CD8-positive, alpha-beta memory T cell (primary cell): ENCODE measurements around the gene CNOT11. TPM values are rescaled to one million over a fixed set of nuclear protein-coding genes. Genes with fewer than 3 reads are reported as not detected.

Experiments used
- CTCF ChIA-PET: fragments of 350-600 bp; sonication (Branson Sonifier 250); formaldehyde crosslinking; loops from one replicate; lab custom pipeline; 2021; ENCODE audit warnings: antibody characterized with exemption; lab: Charles Lee
- POLR2A ChIA-PET: fragments of 350-600 bp; sonication (Branson Sonifier 250); formaldehyde crosslinking; loops from one replicate; lab custom pipeline; 2021; ENCODE audit warnings: antibody characterized with exemption; lab: Charles Lee
- DNase-seq, 5 donors: peaks; one replicate each; pipeline versions ENCODE4 v3.0.0 to v3.0.0-alpha.2; 2020 to 2022; ENCODE audit warnings: mixed read lengths in 1 of 5
- H3K27ac ChIP-seq: one replicate; pipeline ENCODE4 v1.7.0; 2013; ENCODE audit warnings: low read depth, mild to moderate bottlenecking, low read length, moderate library complexity
- H3K27me3 ChIP-seq: 2 replicates; pipeline ENCODE4 v1.7.0; 2013; ENCODE audit warnings: low read length, mild to moderate bottlenecking; ENCODE audit not compliant: insufficient read depth, poor library complexity, severe bottlenecking
- H3K36me3 ChIP-seq: 2 replicates; pipeline ENCODE4 v1.7.0; 2013; ENCODE audit warnings: mild to moderate bottlenecking, low read length, moderate library complexity; ENCODE audit not compliant: insufficient read depth
- H3K4me1 ChIP-seq: 2 replicates; pipeline ENCODE4 v1.7.0; 2013; ENCODE audit warnings: mild to moderate bottlenecking, low read length, moderate library complexity; ENCODE audit not compliant: insufficient read depth
- H3K4me3 ChIP-seq: 2 replicates; pipeline ENCODE4 v1.7.0; 2013; ENCODE audit warnings: mild to moderate bottlenecking, low read length
- H3K9me3 ChIP-seq: 2 replicates; pipeline ENCODE4 v1.7.0; 2013; ENCODE audit warnings: mild to moderate bottlenecking, low read length
- H3K27ac Mint-ChIP-seq, 8 donors: one replicate each; pipeline ENCODE4 v1.8.0; 2020 to 2021; ENCODE audit warnings: mixed read lengths in 8 of 8, mild to moderate bottlenecking in 6 of 8, inconsistent platforms in 3 of 8, moderate library complexity in 3 of 8
- H3K27me3 Mint-ChIP-seq, 2 donors: one replicate each; pipeline ENCODE4 v1.8.0; 2020 to 2021; ENCODE audit warnings: mixed read lengths in 2 of 2, mild to moderate bottlenecking in 1 of 2, moderate library complexity in 1 of 2
- H3K36me3 Mint-ChIP-seq, 3 donors: one replicate each; pipeline ENCODE4 v1.8.0; 2020 to 2021; ENCODE audit warnings: mixed read lengths in 3 of 3, inconsistent platforms in 1 of 3, mild to moderate bottlenecking in 1 of 3
- H3K4me1 Mint-ChIP-seq, 3 donors: one replicate each; pipeline ENCODE4 v1.8.0; 2020 to 2021; ENCODE audit warnings: mixed read lengths in 3 of 3, inconsistent platforms in 1 of 3, mild to moderate bottlenecking in 1 of 3
- H3K4me3 Mint-ChIP-seq, 7 donors: one replicate each; pipeline ENCODE4 v1.8.0; 2020 to 2021; ENCODE audit warnings: mixed read lengths in 7 of 7, mild to moderate bottlenecking in 6 of 7, moderate library complexity in 4 of 7, inconsistent platforms in 2 of 7
- H3K9me3 Mint-ChIP-seq, 5 donors: one replicate each; pipeline ENCODE4 v1.8.0; 2020 to 2022; ENCODE audit warnings: mixed read lengths in 5 of 5, mild to moderate bottlenecking in 3 of 5, moderate library complexity in 2 of 5, inconsistent platforms in 1 of 5
- polyA plus RNA-seq: library from polyadenylated mRNA; unstranded; fragments of 300-500 nt; fragmentation: Illumina TruSeq; gene quantifications from one replicate; pipeline ENCODE4 v1.2.3, GENCODE V29; 2021
- total RNA-seq, 2 experiments: library from RNA; stranded (reverse); gene quantifications; one replicate each; pipeline ENCODE4 v1.2.3, GENCODE V29; 2021

Gene CNOT11
- total and polyA plus RNA-seq, 3 experiments from 2014 or later: 60.9 to 70.0 (median 67.4) TPM

GRCh38 chr2:101306410-101306809, 53.7 kb downstream of the CNOT11 start:
- H3K27ac ChIP-seq: peak overlapping the region; percentile 88
- H3K4me3 ChIP-seq: peak overlapping the region; percentile 85
- peaks cover 75% of the 10 kb centered on the region for H3K4me1 ChIP-seq
- no peaks in the 10 kb centered on the region for H3K36me3 ChIP-seq
- H3K36me3 Mint-ChIP-seq: peaks cover 6 to 59% (median 13%) of the 10 kb centered on the region in 3 donors
- H3K9me3 ChIP-seq: no peaks in the 10 kb centered on the region
- POLR2A ChIA-PET: interaction anchor here (1.3 to 1.6 kb wide), 3 partner anchors 22 to 53 kb away, joined by 3 to 17 read pairs (median 8); partner anchors contain the start of gene CNOT11
- H3K27me3 Mint-ChIP-seq: no peaks in the 10 kb centered on the region
- H3K9me3 Mint-ChIP-seq: peaks cover 0 to 1% (median 0%) of the 10 kb centered on the region in 5 donors
- CTCF ChIA-PET: interaction anchor here (1.1 to 2.6 kb wide), 3 partner anchors 24 to 54 kb away, joined by 3 to 8 read pairs (median 5); no protein-coding TSS in a partner anchor
- H3K27me3 ChIP-seq: no peaks in the 10 kb centered on the region
- H3K27ac Mint-ChIP-seq: peak overlapping the region; percentile 90 to 100 (median 99)
- peaks cover 70 to 84% (median 82%) of the 10 kb centered on the region in 3 donors for H3K4me1 Mint-ChIP-seq
- no peak for DNase-seq
- peak overlapping the region; percentile 91 to 99 (median 98) for H3K4me3 Mint-ChIP-seq

GRCh38 chr2:101307503-101307902, 54.8 kb downstream of the CNOT11 start:
- Mint-ChIP-seq H3K27me3 (no peaks in the 10 kb centered on the region), H3K9me3 (peaks cover 0 to under 1% (median 0%) of the 10 kb centered on the region in 5 donors), H3K4me3 (peak overlapping the region; percentile 91 to 99 (median 98)), H3K36me3 (peaks cover 6 to 49% (median 12%) of the 10 kb centered on the region in 3 donors), H3K27ac (peak overlapping the region; percentile 90 to 100 (median 99)), H3K4me1 (peaks cover 70 to 84% (median 82%) of the 10 kb centered on the region in 3 donors)
- Histone ChIP-seq H3K36me3 (no peaks in the 10 kb centered on the region), H3K4me1 (peaks cover 75% of the 10 kb centered on the region), H3K27me3 (no peaks in the 10 kb centered on the region), H3K9me3 (no peaks in the 10 kb centered on the region), H3K4me3 (peak overlapping the region; percentile 85), H3K27ac (peak overlapping the region; percentile 88)
- POLR2A ChIA-PET: interaction anchor here (1.3 to 1.4 kb wide), 3 partner anchors 21 to 55 kb away, joined by 3 to 8 read pairs (median 4); no protein-coding TSS in a partner anchor
- CTCF ChIA-PET: interaction anchor here (2.6 to 3.0 kb wide), 2 partner anchors 23 to 34 kb away, joined by 8 to 28 read pairs; no protein-coding TSS in a partner anchor
- no peak for DNase-seq

- no peaks in the 10 kb centered on the region for H3K27me3 Mint-ChIP-seq
- H3K27ac ChIP-seq: peak overlapping the region; percentile 88
- peak overlapping the region; percentile 91 to 99 (median 98) for H3K4me3 Mint-ChIP-seq
- H3K36me3 ChIP-seq: no peaks in the 10 kb centered on the region
- ChIA-PET CTCF (interaction anchor here (0.7 to 3.0 kb wide), 8 partner anchors 8 to 56 kb away, joined by 3 to 28 read pairs (median 4); no protein-coding TSS in a partner anchor), POLR2A (interaction anchor here (0.8 to 2.6 kb wide), 5 partner anchors 21 to 728 kb away, joined by 3 to 32 read pairs (median 5); partner anchors contain the start of gene CNOT11)
- no peaks in the 10 kb centered on the region for H3K27me3 ChIP-seq
- H3K4me1 Mint-ChIP-seq: peaks cover 70 to 84% (median 82%) of the 10 kb centered on the region in 3 donors
- peaks cover 6 to 46% (median 11%) of the 10 kb centered on the region in 3 donors for H3K36me3 Mint-ChIP-seq
- peak overlapping the region; percentile 85 for H3K4me3 ChIP-seq
- peak in 3 of 5 donors; percentile 18 to 53 (median 21) for DNase-seq
- H3K9me3 Mint-ChIP-seq: no peaks in the 10 kb centered on the region
- H3K4me1 ChIP-seq: peaks cover 75% of the 10 kb centered on the region
- peak overlapping the region; percentile 90 to 100 (median 99) for H3K27ac Mint-ChIP-seq
- H3K9me3 ChIP-seq: no peaks in the 10 kb centered on the region
Observed at GRCh38 chr2:101307950-101308431, 55.3 kb downstream of the CNOT11 start.

DNA sequence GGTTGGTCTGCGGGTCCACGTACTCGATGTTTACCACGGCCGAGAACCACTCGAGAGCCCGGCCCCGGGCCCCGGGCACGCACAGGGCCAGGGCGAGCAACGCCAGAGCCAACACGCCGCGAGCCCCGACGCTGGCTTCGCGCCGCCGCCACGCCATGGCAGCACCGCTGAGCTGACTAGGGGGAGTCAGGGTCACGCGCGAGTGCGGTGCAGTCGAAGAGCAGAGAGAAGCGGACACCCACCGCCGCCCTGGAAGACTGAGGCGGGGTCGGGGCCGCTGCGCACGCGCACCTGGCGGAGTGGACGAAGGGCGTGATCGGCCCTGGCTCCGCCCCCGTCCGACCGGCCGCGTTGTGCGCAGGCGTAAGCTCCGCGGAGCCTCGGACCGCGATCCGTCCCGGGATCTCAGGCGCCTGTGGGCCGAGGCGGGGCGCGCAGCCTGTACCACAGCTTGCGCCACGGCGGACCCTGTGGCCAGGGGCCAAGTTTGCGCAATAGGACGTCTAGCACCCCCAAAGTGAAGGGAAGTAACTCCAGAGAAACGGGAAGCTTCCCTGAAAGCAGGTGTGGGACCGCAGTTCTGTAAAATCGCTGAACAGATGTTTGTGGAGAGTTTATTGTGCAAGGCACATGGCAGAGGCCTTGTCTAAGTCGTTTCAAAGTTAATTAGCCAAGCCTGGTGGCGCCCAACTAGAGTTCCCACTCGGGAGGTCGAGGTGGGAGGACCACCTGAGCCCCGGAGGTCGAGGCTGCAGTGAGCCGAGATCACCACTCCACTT, 55.9 kb downstream of the CNOT11 start, which contains the start of gene RNF149:
Gene RNF149 (minus strand): TSS at position 270 of the 779 bp plus-strand sequence. CDS start 113 bp downstream, at position 157.
- Mint-ChIP-seq H3K9me3 (no peaks in the 10 kb centered on the region), H3K4me1 (peaks cover 71 to 85% (median 81%) of the 10 kb centered on the region in 3 donors), H3K36me3 (peaks cover 6 to 45% (median 11%) of the 10 kb centered on the region in 3 donors), H3K27me3 (no peaks in the 10 kb centered on the region), H3K4me3 (peak within 1 kb of the TSS; percentile 91 to 99 (median 98)), H3K27ac (peak within 1 kb of the TSS; percentile 90 to 100 (median 99))
- Histone ChIP-seq H3K4me1 (peaks cover 74% of the 10 kb centered on the region), H3K9me3 (no peaks in the 10 kb centered on the region), H3K36me3 (no peaks in the 10 kb centered on the region), H3K27ac (peak within 1 kb of the TSS; percentile 88), H3K27me3 (no peaks in the 10 kb centered on the region), H3K4me3 (peak within 1 kb of the TSS; percentile 85)
- ChIA-PET CTCF (interaction anchor here (0.7 to 3.0 kb wide), 10 partner anchors 9 to 57 kb away, joined by 3 to 28 read pairs (median 4); partner anchors contain the start of gene CNOT11), POLR2A (interaction anchor here (0.7 to 2.6 kb wide), 14 partner anchors 17 to 744 kb away, joined by 3 to 32 read pairs (median 4); partner anchors contain the start of gene CNOT11)
- DNase-seq: peak; percentile 87 to 94 (median 91)

DNA sequence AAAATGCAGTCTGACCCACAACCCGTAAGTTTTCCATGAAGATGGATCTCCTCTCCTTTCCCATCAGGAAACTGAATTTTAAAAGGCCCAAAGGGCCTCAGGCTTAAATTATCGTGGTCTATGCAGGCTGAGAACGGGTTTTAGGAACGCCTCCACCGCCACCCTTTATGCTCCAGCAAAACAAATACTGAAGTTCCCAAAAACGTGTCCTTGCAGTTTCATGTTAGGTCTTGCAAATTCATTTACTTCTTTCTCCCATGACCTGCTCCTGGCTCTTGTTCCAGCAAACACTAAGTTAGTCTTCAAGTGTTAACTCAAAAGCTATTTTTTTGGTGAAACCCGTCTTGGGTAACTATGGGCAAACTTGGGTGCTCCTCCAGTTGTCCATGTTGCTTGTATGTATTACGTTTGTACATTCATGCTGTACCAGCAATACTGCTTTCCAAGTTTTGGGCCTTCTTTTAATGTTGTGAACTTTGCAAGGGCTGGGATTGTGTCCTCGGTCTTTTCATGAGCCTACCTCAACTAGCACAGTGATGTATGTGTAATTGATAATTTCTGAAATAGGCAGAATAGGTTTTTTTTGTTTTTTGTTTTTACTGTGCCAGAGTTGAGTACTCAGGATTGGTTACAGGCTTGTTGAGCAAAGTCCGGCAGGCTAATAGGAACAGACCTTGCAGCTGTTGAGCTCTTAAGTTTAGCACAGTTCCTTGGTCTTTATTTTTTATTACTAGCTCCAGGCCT, 57.6 kb downstream of the CNOT11 start:
- no peak overlapping the region for H3K4me3 ChIP-seq
- H3K4me1 ChIP-seq: peaks cover 58% of the 10 kb centered on the region
- no peaks in the 10 kb centered on the region for H3K27me3 ChIP-seq
- no peaks in the 10 kb centered on the region for H3K36me3 ChIP-seq
- no peaks in the 10 kb centered on the region for H3K9me3 ChIP-seq
- peaks cover 6 to 31% (median 7%) of the 10 kb centered on the region in 3 donors for H3K36me3 Mint-ChIP-seq
- H3K27ac ChIP-seq: no peak overlapping the region
- CTCF ChIA-PET: interaction anchor here (1.2 to 3.0 kb wide), 3 partner anchors 11 to 31 kb away, joined by 3 to 28 read pairs (median 9); no protein-coding TSS in a partner anchor
- H3K4me3 Mint-ChIP-seq: peak overlapping the region; percentile 29 to 99 (median 69)
- no peak for DNase-seq
- H3K9me3 Mint-ChIP-seq: no peaks in the 10 kb centered on the region
- peaks cover 58 to 70% (median 65%) of the 10 kb centered on the region in 3 donors for H3K4me1 Mint-ChIP-seq
- peak overlapping the region in 7 of 8 donors; percentile 80 to 98 (median 92) for H3K27ac Mint-ChIP-seq
- H3K27me3 Mint-ChIP-seq: no peaks in the 10 kb centered on the region
- POLR2A ChIA-PET: interaction anchor here (2.6 kb wide), 1 partner anchor 18 kb away, joined by 32 read pairs; no protein-coding TSS in a partner anchor

GRCh38 chr2:101310834-101311695, 58.4 kb downstream of the CNOT11 start:
- Mint-ChIP-seq H3K36me3 (peaks cover 3 to 23% (median 6%) of the 10 kb centered on the region in 3 donors), H3K27me3 (no peaks in the 10 kb centered on the region), H3K4me3 (peak overlapping the region; percentile 33 to 81 (median 69)), H3K9me3 (no peaks in the 10 kb centered on the region), H3K27ac (peak overlapping the region; percentile 79 to 98 (median 92)), H3K4me1 (peaks cover 53 to 67% (median 61%) of the 10 kb centered on the region in 3 donors)
- no peak overlapping the region for H3K27ac ChIP-seq
- H3K27me3 ChIP-seq: no peaks in the 10 kb centered on the region
- ChIA-PET POLR2A (interaction anchor here (2.6 kb wide), 1 partner anchor 18 kb away, joined by 32 read pairs; no protein-coding TSS in a partner anchor), CTCF (interaction anchor here (0.9 to 3.0 kb wide), 5 partner anchors 11 to 31 kb away, joined by 3 to 28 read pairs (median 3); no protein-coding TSS in a partner anchor)
- H3K4me3 ChIP-seq: no peak overlapping the region
- peaks cover 50% of the 10 kb centered on the region for H3K4me1 ChIP-seq
- peak in 2 of 5 donors; percentile 30 to 50 for DNase-seq
- H3K36me3 ChIP-seq: no peaks in the 10 kb centered on the region
- H3K9me3 ChIP-seq: no peaks in the 10 kb centered on the region
